HG02588 (cell line): ENCODE data around the gene OFD1.

Experiments
- ATAC-seq: cut with Tn5 transposase; IDR thresholded peaks from one replicate; pipeline ENCODE4 v1.9.1; 2021; ENCODE audit warnings: mild to moderate bottlenecking, moderate library complexity; ENCODE audit not compliant: unreplicated experiment

OFD1 gene

DNA sequence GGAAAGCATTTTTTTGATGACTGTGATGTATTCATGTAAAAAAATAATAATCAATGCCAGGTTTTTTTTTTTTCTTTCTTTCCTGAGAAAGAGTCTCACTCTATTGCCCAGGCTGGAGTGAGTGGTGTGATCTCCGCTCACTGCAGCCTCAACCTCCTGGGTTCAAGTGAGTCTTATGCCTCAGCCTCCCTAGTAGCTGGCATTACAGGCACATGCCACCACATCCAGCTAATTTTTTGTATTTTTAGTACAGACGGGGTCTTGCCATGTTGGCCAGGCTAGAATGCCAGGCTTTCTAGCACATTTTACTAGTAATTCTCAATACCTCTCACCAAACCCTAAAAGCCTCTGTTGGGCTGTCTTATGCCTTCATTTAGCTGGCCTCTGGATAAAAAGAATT, 56.6 kb downstream of the OFD1 start:
- no peak for ATAC-seq

DNA sequence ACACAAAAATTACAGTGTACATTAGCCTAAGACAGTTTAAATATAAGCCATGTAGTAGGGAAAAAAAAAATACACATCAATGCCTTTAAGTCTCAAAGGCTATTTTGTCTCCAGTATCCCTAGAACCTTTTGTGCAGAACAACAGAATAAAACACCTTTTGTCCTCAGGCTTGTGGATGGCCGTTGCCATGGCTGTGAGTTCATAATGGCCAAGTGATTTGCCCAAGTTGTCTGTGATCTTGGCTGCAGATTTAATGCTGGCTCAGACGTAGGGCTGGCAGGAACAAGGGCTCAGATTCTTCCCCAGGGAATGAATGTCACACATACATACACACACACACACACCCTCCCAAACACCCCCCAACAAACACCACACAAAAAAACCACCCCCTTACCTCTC, 57.0 kb downstream of the OFD1 start:
- ATAC-seq, result no peak

DNA sequence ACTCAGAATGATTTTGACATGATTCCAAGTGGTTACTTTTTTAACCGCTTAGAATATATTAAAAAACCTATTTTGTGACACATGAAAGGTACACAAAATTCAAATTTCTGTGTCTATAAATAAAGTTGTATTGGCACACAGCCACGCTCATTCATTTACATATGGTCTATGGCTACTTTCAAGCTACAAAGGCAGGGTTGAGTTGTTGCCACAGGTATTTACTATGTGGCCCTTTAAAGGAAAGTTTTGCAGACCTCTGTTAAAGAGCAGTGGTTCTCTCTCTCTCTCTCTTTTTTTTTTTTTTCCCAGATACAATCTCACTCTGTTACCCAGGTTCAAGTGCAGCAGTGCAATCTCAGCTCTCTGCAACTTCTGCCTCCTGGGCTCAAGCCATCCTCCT, 59.3 kb downstream of the OFD1 start:
- no peak for ATAC-seq

DNA sequence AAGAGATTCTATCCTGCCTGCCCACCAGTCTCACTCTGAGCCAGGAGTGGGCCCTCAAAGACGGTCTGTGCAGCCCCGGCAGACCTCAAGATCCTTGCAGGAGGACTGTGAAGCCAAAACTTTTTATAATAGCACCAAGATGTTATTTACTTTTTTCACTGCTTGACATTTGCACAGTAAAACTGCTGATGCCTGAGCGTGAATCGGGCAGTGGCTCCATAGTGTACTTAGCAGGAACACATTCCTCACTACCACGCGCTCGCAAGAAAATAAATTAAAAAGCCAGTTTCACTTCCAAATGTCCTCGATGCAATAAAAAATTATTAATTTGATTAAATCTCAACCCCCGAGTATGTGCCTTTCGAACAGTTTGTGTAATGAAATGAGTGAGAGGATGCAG, 59.9 kb downstream of the OFD1 start:
- ATAC-seq, result no peak

DNA sequence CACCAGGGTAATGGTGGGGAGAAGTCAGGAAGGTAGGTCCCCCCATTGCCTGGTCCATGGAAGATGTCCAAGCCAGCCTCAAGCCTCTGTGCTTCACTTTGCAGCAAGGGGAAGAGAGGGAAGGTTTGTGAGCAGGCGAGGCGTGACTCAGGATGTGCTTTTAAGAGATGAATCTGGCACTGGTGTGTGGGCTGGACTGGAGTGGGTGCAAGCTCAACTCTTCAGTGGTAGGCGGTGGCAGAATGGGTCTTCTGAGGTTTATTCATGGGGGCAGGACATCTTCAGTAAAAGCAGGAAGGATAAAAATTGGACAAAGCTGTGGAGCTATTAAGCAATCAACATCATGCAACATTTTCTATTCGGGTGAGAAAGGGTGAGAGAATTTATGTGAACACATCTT, 63.0 kb downstream of the OFD1 start:
- ATAC-seq, result no peak

DNA sequence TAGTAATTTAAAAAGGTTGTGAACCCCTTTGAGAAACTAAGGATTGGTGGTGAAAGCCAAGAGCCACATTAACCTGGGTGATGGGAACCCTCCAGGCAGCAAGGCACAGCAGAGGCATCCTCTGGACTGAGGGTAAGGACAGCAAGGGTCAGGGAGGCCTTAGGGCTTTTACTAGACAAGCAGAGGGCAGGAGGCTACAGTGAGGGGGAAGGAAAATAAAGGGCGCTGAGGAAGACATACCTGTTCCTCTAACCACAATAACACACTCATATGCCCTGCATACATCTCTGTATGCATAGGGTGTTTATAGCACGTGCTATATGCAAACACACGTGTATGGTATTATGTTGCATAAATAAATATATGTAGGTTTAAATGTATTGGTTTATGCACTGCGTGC, 63.6 kb downstream of the OFD1 start:
- no peak for ATAC-seq

DNA sequence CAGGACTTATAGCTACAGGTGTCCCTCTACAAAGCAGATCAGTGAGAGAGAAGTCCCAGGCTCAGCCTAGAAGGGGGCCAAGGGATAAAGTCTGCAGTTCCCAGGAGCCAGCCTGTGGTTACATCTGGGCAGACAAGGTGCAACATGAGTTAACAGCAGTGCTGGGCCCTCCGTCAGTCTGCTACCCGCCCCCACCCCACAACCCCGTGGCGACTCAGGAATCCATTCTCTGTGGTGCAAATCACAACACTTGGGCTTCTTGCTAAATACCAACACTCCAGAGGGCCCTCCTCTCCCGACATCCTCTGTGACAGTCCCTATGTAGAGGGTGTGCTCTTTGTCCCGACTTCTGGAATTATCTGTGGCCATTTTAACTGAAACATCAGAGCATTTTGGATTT, 68.6 kb downstream of the OFD1 start:
- no peak for ATAC-seq

DNA sequence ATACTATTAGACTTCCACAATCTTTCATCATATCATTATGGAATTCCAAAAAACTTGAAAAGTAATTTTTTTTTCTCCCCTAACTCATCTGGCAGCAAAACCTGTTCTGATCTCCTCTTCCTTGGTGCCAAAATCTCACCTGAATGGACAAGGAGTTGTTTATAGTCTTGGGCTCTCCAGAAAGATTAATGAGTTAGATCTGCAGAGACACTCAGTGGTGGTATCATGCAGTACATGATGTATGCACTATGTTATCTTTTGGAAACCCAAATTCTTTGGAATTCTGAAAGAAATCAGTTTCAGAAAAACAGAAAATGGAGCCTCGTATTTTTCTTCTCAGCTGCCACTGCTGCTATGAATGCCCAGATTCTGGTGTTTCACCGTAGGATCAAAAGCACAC, 70.7 kb downstream of the OFD1 start:
- no peak for ATAC-seq

DNA sequence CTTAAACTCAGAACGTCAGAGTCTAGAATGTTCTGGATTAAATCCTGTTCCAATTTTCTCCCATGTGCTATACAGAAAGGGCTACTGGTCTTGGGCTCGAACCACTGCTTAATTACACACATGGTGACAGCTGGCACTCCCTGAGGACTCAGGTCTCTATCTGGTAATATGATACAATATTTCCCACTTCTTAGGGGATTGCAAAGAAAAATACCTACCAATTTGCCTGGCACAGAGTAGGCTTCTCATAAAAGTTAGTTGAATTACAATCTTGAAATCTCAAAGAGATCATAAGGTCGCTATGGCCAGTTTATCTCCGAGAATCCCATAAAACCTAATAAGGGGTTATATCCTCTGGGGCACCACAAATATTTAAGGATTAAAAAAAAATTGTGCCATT, 73.7 kb downstream of the OFD1 start:
- ATAC-seq, result no peak

DNA sequence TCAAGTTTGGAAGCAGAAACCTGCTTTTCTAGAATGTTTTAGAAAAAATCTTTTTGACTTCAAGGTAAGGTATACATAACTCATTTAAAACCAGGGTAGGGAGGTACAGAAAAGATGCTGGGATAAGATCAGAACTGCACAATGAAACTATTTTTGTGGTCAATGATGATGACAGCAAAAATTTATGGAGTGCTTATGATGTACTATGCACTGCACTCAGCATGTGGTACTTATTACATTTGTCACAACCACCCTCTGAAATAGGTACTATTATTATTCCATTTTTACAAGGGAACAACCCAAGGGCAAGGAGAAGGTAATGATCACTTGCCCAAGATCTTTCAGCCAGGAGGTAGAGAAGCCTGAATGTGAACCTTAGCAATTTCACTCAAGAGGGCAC, 74.3 kb downstream of the OFD1 start:
- no peak for ATAC-seq

DNA sequence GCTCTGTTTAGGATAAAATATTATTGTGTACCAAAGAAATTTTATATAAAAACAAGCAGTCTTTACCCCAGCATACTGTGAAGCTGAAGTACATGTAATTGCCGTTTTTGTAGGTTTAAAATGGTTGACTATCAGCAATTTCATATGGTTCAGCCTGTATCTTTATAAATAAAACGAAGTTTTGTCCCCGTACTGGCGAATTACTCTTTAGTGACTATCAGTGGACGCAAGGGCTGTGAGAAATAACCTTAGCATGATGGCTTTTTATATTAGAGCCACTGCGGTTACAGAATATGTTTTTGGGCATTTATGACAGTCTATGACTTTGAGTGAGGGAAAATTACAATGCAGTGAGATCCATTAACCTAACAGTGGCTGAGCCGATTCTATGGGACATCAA, 81.1 kb downstream of the OFD1 start:
- no peak for ATAC-seq

DNA sequence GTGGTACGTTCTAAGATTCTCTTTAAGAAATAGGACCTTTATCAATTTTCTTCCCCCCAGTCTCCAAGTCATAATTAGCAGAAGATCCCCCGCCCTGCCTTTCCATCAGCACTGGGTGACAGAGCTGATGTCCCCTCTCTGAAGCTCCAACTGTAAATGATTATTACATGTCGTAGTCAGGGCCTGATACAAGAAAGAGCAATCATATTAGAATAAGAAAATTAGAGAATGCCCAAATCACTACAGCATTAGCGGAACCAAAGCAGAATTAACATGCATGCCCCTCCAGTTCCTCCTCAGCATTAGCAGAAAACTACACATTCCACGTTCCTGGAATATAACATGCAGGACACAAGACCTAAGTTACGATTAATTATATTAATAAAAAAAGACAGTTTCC, 81.6 kb downstream of the OFD1 start:
- no peak for ATAC-seq

DNA sequence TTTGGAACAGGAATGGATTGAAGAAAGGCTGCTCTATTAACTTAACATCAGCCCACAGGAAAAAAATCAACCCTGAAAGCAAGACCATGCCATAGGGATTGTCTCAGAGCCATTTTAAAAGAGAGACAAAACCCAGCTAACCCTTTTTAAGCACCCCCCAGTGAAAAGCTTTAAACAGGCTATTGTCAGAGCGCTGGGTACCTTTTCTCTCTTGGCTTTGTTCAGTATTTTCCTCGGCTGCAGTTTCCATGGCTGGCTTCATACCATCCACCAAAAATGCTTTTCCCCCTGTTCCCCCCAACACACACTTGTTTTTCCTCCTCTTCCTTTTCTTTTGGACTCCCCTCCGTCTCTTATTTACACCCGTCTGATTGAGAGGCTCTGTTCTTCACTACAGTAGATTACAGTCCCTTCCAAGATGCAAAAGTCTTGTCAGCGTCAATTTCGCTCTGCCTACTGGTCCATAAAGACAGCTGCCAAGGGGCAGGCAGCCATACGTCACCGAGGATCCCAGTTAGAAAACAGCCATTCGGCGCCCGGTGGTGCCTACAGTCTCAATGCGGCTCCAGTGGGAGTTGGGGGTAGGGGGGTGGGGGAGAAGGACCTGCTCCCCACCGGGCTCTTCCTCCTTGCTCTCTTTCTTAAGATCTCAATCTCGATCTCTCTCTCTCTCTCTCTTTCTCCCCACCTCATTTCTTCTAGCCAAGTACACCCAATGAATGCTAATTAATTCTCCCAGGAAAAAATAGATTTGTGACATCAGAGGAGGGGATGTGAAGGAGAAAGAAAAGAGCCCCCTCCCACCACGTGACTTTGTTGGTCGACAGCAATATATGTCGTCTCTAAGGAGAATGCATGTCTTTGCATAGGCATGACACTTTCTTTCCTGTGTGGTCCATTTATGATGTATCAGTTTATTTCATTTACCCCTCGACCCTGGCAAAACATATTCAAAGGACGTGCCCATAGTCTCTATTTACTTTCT, 82.4 kb downstream of the OFD1 start, which contains the start of gene GPM6B:
Gene GPM6B, minus strand, starts transcription at position 451 of the 985 bp plus-strand sequence. Its CDS starts 189 bp downstream, at position 262.
- ATAC-seq, result no peak
